Transverse colon (tissue), 4 donors: ENCODE results near the gene DHH. TPM values are rescaled to one million over a fixed set of nuclear protein-coding genes. Genes with fewer than 3 reads are reported as not detected.
"Not testable (repeated sequence)": the region's sequence is repeated elsewhere in the genome, so short reads cannot be mapped to it uniquely, and the experiment has no call there.

ENCODE experiments used
- DNase-seq: peaks from one replicate; pipeline ENCODE4 v3.0.0-alpha.2; 2019
- H3K27ac ChIP-seq, 4 donors: fragments of 200-600 bp; sonication (generic); 2 replicates each; pipeline ENCODE4 v1.5.1; 2016 to 2018; ENCODE audit warnings: inconsistent platforms in 4 of 4
- H3K27me3 ChIP-seq: fragments of 200-600 bp; sonication (generic); 2 replicates; pipeline ENCODE4 v1.5.1; 2017; ENCODE audit warnings: inconsistent platforms
- H3K36me3 ChIP-seq, 4 donors: fragments of 200-600 bp; sonication (generic); 2 replicates each; pipeline ENCODE4 v1.5.1; 2017 to 2019; ENCODE audit warnings: inconsistent platforms in 4 of 4
- H3K4me1 ChIP-seq, 4 donors: fragments of 200-600 bp; sonication (generic); 2 replicates each; pipeline ENCODE4 v1.5.1; 2017 to 2020; ENCODE audit warnings: inconsistent platforms in 4 of 4
- H3K4me3 ChIP-seq, 4 donors: fragments of 200-600 bp; sonication (generic); 1 replicate in 1 of 4; 2 replicates in 3 of 4; pipeline versions ENCODE4 v1.5.1 to v1.6.1; 2017 to 2019; ENCODE audit warnings: inconsistent platforms in 4 of 4
- H3K9me3 ChIP-seq, 2 donors: fragments of 200-600 bp; sonication (generic); 2 replicates each; pipeline ENCODE4 v1.5.1; 2017 to 2019; ENCODE audit warnings: inconsistent platforms in 2 of 2
- EP300 ChIP-seq: sonication (generic); formaldehyde crosslinking; IDR thresholded peaks from one replicate; pipeline ENCODE4 v1.6.1; 2017; ENCODE audit warnings: antibody characterized with exemption, low read depth
- POLR2A ChIP-seq: fragments of 450-650 bp; IDR thresholded peaks from one replicate; pipeline ENCODE4 v1.6.1; 2016; ENCODE audit warnings: antibody characterized with exemption, mild to moderate bottlenecking, moderate library complexity
- POLR2AphosphoS5 ChIP-seq, 3 donors: sonication (generic); formaldehyde crosslinking; IDR thresholded peaks; one replicate each; pipeline ENCODE4 v1.6.1; 2016; ENCODE audit warnings: antibody characterized with exemption in 3 of 3
- WGBS, 2 donors: methylation state at CpG; one replicate each; pipeline ENCODE4 v1.1.5; 2018; ENCODE audit warnings: low coverage in 1 of 2; 5-methylcytosine and 5-hydroxymethylcytosine counted together
- in situ Hi-C, 4 donors: fragments of 200-750 bp; cut with MboI; loops; one replicate each; pipeline versions ENCODE4 v1.15.0 to v1.15.1; 2017; ENCODE audit warnings: low sequenced_read_pairs in 3 of 4, low pct_ligation_motif_present in 1 of 4, low pct_unique_long_range_greater_than_20kb in 1 of 4
- intact Hi-C: fragments of 100-400 bp; cut with DNase I; formaldehyde crosslinking; loops from one replicate; pipeline ENCODE4 v1.15.1; 2023; ENCODE audit warnings: low total_unique reads
- total RNA-seq, 4 donors: library from RNA; depleted of rRNA; stranded (reverse); fragments of >200 nt; gene quantifications; one replicate each; pipeline ENCODE4 v1.1.0, GENCODE V29; 2016
- TF ChIP-seq, protein P1 (sequence below), 5 experiments: fragments of 200-600 bp in 3 of 5; fragments of 450-650 bp in 2 of 5; sonication (generic) in 3 of 5; IDR thresholded peaks; 1 replicate in 2 of 5; 2 replicates in 3 of 5; pipeline ENCODE4 v1.5.1; 2016 to 2017; ENCODE audit warnings: antibody characterized with exemption in 5 of 5, inconsistent platforms in 3 of 5, mild to moderate bottlenecking in 2 of 5, moderate library complexity in 1 of 5

DHH gene
- total RNA-seq, 4 donors from 2014 or later: 0.27 to 0.32 TPM; not detected in 2

DNA sequence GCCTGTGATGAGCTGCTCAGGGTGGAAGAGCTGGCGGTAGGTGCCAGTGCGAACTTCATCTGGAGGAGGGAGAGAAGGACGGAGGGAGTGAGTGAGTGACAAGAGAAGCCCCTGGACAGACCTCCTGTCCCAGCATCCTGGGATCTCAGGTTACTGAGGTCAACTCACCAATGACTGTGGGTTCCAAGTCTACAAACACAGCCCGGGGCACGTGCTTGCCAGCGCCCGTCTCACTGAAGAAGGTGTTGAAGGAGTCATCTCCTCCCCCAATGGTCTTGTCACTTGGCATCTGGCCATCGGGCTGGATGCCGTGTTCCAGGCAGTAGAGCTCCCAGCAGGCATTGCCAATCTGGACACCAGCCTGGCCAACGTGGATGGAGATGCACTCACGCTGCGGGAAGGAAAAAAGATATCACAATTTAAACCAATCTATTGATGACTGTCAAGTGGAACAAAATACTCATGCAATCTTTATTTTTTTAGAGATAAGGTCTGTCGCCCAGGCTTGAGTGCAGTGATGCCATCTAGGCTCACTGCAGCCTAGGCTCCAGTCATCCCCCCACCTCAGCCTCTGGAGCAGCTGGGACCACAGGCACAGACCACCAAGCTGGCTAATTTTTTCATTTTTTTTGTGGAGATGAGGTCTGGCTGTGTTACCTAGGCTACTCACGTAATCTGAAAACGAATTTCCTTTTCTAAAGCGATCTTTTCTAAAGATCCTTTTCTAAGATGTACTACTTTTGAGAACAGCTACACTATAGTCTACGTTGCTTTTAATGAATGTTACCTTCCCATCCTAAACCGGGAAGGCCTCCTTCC lies 34.9 kb upstream of the DHH start:
- Histone ChIP-seq H3K36me3 (peaks cover 0 to 18% (median 5%) of the 10 kb centered on the region in 4 donors), H3K9me3 (no peaks in the 10 kb centered on the region), H3K4me3 (peak overlapping the region in 3 of 4 donors; percentile 84 to 94 (median 90)), H3K27ac (peak overlapping the region; percentile 98 to 100 (median 100)), H3K27me3 (no peaks in the 10 kb centered on the region), H3K4me1 (peaks cover 11 to 33% (median 19%) of the 10 kb centered on the region in 4 donors)
- WGBS, 2 donors: 13 to 43% methylated on average over 6 to 18 of the region's 18 CpGs
- in situ Hi-C loops: loop anchor here in 1 of 4 donors (10.0 kb wide), 1 partner anchor 65 kb away; the partner anchor contains the start of genes KMT2D and RHEBL1
- no peak for DNase-seq
- no peak for TF ChIP-seq EP300
- no peak for TF ChIP-seq POLR2AphosphoS5 (IDR thresholded peaks at IDR 0.05)
- TF ChIP-seq, protein P1, sequence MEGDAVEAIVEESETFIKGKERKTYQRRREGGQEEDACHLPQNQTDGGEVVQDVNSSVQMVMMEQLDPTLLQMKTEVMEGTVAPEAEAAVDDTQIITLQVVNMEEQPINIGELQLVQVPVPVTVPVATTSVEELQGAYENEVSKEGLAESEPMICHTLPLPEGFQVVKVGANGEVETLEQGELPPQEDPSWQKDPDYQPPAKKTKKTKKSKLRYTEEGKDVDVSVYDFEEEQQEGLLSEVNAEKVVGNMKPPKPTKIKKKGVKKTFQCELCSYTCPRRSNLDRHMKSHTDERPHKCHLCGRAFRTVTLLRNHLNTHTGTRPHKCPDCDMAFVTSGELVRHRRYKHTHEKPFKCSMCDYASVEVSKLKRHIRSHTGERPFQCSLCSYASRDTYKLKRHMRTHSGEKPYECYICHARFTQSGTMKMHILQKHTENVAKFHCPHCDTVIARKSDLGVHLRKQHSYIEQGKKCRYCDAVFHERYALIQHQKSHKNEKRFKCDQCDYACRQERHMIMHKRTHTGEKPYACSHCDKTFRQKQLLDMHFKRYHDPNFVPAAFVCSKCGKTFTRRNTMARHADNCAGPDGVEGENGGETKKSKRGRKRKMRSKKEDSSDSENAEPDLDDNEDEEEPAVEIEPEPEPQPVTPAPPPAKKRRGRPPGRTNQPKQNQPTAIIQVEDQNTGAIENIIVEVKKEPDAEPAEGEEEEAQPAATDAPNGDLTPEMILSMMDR (IDR thresholded peaks at IDR 0.05): no peak
- no peak for TF ChIP-seq POLR2A
- intact Hi-C loops: loop anchor here (5.0 to 10.0 kb wide), 2 partner anchors 58 to 65 kb away; partner anchors contain the start of genes KMT2D, RHEBL1 and TUBA1A

GRCh38 chr12:49127971-49128370 lies 33.4 kb upstream of the DHH start:
- H3K4me3 ChIP-seq, DNase-seq, H3K27me3 ChIP-seq, H3K9me3 ChIP-seq, H3K27ac ChIP-seq: not testable (repeated sequence)
- H3K4me1 ChIP-seq: peaks cover 11 to 26% (median 19%) of the 10 kb centered on the region in 4 donors
- in situ Hi-C loops: loop anchor here in 1 of 4 donors (10.0 kb wide), 1 partner anchor 63 kb away; the partner anchor contains the start of genes KMT2D and RHEBL1
- intact Hi-C loops: loop anchor here (10.0 kb wide), 1 partner anchor 63 kb away; the partner anchor contains the start of genes KMT2D and RHEBL1
- peaks cover 0 to 18% (median 5%) of the 10 kb centered on the region in 4 donors for H3K36me3 ChIP-seq
- WGBS, 2 donors: 78% methylated on average over 2 of the region's 8 CpGs; no CpG with 5 or more reads in 1 of the 2 donors

DNA sequence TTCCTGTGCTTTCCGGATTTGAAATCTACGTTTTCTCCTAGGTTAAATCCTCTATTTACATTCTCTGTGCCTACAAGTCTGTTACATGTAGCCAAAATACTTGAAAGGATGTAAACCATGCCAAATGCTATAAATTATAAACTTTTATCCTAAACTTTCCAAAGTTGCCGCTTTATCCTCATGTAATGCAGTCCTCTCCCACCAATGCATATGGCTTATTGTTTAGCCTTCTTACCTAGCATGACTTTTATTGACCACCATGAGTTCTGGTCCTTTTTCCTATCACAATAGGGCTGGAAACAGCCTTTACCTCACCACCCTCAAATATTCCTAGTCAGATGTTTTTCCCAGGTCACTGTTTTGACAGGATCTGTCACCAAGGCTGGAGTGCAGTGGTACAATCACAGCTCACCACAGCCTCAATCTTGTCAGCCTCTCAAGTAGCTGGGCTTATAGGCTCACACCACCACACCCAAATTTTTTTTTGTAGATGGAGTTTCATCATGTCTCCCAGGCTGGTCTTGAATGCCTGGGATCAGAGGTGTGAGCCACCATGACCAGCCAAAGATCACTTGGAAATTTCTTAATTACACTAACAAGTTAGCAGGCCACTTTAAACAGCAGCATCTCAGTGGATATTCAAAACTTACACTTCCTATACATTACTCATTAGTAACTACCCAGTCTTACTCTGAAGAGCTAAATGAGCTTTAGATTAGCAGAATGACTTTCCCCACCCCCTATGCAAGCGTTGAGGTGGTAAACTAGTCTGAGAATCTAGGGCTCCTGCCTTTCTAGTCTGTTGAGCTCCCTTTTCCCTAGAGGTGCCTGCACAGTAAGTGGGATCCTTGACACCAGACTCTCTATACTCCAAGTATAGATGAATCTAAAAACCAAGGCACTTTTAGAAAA lies 32.5 kb upstream of the DHH start:
- H3K4me3 ChIP-seq: no peak overlapping the region
- peaks cover 0 to 18% (median 5%) of the 10 kb centered on the region in 4 donors for H3K36me3 ChIP-seq
- no peaks in the 10 kb centered on the region for H3K9me3 ChIP-seq
- H3K27me3 ChIP-seq: no peaks in the 10 kb centered on the region
- intact Hi-C loops (loop anchor here (10.0 kb wide), 1 partner anchor 62 kb away; the partner anchor contains the start of genes KMT2D and RHEBL1), in situ Hi-C loops (loop anchor here in 1 of 4 donors (10.0 kb wide), 1 partner anchor 62 kb away; the partner anchor contains the start of genes KMT2D and RHEBL1)
- TF ChIP-seq POLR2A (no peak), EP300 (no peak), POLR2AphosphoS5 (IDR thresholded peaks at IDR 0.05) (no peak)
- TF ChIP-seq, protein P1 (IDR thresholded peaks at IDR 0.05): no peak
- DNase-seq: no peak
- WGBS, 2 donors: 57 to 64% methylated on average over 4 of the region's 4 CpGs
- H3K4me1 ChIP-seq: peaks cover 9 to 18% (median 14%) of the 10 kb centered on the region in 4 donors
- no peak overlapping the region for H3K27ac ChIP-seq

DNA sequence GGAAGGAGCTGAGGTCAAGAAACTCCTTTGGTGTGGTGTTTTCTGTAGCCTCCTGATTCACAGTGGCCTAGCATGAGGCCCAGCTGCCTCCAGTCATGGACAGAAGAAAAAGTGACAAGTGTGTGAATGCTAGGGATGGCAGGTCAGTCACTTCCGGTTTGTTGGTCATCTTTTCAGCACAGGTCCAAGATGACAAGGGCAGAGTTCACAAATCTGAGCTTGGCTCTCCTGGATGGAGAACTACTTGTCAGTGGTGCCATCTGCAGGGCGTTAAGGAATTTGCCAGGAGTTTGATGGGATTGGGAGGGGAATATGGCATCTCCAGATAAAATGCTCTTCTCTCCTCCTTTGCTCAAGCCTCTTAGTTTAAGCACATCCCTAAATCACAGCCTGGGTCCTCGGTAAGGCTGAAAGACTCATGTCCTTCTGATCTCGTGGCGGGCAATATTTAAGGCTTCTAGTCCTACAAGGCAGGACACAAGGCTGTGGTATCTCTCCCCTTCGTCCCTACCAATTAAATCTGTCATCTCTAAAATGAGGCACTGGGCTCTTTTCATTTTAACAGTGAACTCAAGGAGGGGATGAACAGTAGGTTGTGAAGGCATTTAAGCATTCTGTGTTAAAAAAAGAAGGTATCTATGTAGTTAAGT lies 26.6 kb upstream of the DHH start:
- Histone ChIP-seq H3K9me3 (no peaks in the 10 kb centered on the region), H3K4me1 (no peaks in the 10 kb centered on the region), H3K27ac (no peak overlapping the region), H3K27me3 (no peaks in the 10 kb centered on the region), H3K36me3 (no peaks in the 10 kb centered on the region), H3K4me3 (no peak overlapping the region)
- TF ChIP-seq EP300: no peak
- TF ChIP-seq POLR2AphosphoS5 (IDR thresholded peaks at IDR 0.05): no peak
- TF ChIP-seq, protein P1 (IDR thresholded peaks at IDR 0.05): peak; percentile 45 to 71 (median 57)
- peak; percentile 58 for DNase-seq
- in situ Hi-C loops (loop anchor here in 2 of 4 donors (5.0 to 10.0 kb wide), 2 partner anchors 54 to 56 kb away; partner anchors contain the start of genes RHEBL1 (in 2 of the 2) and KMT2D (in 1 of the 2)), intact Hi-C loops (loop anchor here (5.0 to 10.0 kb wide), 2 partner anchors 34 to 56 kb away; partner anchors contain the start of genes KMT2D and RHEBL1)
- 28 to 67% methylated on average over 1 to 6 of the region's 6 CpGs for WGBS, 2 donors
